HG03196 (cell line): ENCODE results near the gene SNED1.

Source experiments
- ATAC-seq: cut with Tn5 transposase; IDR thresholded peaks from one replicate; pipeline ENCODE4 v1.9.1; 2021; ENCODE audit not compliant: unreplicated experiment

The SNED1 gene

DNA sequence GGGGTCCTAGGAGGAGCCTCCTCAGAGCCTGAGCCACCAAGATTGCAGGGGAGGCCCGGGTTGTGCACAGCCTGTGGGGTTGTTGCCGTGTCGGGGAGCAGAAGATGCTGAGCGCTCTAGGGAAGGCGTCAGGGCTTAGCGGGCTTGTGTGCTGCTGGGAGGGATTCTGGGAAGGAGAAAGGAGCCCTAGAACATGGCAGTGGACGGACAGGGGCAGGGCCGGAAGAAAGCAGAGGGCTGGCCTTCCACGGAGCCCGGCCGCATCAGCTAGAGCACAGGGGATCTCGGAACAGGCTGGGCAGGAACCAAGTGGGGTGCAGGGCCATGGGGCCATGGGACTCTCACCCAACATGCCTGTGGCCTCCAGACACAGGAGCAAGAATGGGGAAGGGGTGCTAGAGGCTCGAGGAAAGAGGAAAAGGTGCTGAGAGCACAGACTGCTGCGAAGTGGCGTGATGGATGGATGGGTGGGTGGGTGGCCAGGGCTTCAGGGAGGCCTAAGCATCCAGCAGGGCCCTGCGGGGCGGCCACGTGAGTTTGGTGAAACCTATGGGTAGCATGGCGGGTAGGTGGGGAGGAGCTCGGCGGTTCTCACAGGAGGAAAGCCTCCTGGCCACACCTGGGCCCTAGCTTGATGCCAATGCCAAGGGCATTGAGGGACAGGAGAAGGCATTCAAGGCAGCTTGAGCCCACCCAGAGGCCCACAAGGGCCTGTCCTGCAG is 67.9 kb downstream of the SNED1 start:
- no peak for ATAC-seq

DNA sequence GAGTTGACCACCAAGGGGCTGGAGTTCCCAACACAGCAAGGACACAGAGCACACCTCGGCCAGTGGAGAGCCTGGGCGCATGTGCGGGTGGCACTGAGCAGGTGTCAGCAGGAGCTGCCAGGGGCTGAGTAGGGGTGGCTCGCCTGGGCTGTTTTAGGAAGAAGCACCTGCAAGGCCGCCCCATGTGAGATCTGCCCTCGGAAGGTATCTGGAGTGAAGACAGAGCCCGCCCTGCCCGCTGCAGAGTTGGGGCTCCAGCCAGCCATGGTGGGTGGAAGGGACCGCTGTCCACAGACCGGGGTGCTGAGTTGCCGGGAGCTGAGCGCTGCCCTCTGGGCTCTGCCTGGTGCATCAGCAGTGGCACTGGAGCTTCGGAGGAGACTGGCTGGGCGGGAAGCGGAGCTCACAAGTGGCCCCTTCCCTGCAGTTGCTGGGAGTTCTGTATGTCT is 68.5 kb downstream of the SNED1 start:
- no peak for ATAC-seq

DNA sequence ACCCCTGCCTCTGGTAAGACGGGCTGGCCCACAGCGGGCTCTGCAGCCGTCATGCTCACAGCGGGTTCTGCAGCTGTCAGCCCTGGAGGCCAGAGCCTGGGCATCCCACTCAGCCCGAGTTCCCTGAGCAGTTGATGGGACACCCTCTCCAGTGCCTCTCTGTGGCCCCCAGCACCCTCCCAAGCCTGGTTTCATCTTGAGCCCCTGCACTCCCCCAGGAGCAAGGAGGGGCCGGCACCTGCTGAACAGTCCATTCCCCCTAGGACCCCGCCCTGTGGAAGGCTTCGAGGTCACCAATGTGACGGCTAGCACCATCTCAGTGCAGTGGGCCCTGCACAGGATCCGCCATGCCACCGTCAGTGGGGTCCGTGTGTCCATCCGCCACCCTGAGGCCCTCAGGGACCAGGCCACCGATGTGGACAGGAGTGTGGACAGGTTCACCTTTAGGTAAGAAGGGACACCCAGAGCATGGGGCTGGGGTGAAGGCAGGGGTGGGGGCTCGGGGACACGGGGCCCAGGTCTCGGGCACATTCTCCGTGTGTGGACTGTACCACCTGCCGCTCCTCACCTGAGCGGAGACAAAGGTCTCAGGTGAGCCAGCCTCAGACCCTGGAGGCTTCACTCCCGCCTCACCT is 69.2 kb downstream of the SNED1 start:
- ATAC-seq: no peak

DNA sequence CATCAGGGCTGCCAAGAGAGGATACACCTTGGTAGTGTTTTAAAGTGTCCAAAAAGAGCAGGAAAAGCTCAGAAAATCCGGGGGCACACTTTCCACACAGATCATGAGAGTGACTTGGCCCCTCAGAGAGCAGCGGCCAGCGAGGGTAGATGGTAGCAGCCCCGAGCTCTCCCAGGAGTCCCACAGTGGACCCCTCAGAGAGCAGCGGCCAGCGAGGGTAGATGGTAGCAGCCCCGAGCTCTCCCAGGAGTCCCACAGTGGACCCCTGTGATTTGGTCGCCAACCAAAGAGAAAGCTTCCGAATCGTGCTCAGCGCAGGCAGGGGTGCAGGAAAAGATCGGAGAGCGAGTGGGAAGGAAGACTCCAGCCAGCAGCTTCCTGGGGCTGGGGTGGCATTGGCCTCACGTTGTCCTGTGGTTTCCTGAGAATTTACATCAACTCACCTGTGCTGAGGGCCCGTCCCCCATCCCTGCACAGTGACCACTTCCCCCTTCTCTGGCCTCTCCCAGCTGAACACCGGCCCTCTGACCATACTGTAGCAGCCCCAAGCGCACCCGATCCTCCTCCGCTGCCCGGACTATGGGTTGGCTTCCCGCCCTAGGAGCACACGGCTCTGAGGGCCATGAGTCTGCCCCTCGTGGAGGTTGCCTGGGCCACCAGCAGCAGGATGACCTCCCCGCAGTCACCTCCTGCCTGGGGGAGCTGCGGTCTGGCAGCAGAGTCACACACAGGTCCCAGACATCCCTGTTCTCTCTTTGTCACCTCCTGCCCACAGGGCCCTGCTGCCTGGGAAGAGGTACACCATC is 69.9 kb downstream of the SNED1 start:
- no peak for ATAC-seq

DNA sequence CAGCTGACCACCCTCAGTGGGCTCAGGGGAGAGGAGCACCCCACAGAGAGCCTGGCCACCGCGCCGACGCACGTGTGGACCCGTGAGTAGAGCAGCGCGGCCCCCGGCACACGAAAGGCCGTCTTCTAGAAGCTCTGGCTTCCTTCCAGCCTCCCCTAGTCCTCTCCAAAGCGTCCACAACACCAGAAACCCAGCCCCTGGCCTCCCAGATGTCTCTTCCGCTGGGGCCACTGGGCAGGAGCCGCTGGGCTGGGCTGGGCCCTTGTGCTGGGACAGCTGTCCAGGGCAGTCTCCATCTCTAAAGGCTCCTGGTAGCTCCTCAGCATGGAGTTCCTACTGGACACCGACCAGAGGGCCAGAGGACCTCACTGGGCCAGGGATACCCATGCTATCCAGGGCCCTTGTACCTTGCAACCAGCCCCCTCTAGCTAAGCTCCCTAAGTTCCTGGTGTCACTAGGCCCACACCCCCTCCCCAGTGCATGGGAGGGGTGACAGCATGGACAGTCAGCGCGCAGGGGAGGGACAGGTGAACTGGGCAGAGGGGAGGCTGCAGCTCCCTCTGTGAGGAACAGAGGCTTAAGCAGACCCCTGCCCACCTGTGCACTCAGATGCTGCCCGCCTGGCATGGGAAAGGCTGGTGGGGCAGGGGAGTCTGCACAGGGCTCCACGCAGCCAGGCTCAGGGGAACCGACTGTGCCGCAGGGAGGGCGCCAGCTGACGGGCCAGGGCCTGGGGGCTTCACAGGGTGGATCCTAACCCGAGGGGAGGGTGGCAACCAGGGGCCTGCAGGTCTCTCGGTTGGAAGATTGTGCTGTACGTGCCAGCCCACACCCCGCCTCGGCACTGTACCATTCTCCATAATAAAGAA is 70.8 kb downstream of the SNED1 start:
- no peak for ATAC-seq

DNA sequence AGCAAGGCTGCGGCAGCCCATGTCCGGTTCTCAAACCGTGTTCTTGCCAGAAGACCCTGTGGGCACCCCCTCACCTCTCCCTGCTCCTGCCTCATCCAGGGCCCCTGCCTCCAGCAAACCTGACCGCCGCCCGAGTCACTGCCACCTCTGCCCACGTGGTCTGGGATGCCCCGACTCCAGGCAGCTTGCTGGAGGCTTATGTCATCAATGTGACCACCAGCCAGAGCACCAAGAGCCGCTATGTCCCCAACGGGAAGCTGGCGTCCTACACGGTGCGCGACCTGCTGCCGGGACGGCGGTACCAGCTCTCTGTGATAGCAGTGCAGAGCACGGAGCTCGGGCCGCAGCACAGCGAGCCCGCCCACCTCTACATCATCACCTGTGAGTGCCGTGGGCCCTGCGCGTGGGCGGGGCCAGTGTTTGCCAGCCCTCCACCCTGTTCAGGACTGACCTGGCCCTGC is 71.4 kb downstream of the SNED1 start:
- ATAC-seq: no peak

DNA sequence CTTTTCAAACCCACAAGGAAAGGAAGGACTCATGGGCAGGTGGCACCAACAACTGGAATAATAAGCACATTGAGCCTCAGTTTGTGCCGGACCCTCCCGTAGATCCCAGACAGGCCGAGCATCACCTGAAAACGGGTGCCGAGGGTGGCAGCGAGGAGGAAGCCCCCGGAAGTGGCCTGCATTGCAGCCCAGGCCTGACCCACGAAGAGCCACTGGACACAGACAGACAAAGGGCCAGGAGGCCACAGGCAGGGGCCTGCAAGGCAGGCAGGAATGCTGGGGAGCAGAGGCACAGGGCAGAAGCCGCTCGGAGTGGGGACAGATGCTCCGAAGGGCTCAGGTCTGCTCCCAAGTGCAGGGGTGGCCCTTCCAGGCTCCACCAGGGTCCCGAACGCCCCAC is 71.9 kb downstream of the SNED1 start:
- ATAC-seq: no peak

DNA sequence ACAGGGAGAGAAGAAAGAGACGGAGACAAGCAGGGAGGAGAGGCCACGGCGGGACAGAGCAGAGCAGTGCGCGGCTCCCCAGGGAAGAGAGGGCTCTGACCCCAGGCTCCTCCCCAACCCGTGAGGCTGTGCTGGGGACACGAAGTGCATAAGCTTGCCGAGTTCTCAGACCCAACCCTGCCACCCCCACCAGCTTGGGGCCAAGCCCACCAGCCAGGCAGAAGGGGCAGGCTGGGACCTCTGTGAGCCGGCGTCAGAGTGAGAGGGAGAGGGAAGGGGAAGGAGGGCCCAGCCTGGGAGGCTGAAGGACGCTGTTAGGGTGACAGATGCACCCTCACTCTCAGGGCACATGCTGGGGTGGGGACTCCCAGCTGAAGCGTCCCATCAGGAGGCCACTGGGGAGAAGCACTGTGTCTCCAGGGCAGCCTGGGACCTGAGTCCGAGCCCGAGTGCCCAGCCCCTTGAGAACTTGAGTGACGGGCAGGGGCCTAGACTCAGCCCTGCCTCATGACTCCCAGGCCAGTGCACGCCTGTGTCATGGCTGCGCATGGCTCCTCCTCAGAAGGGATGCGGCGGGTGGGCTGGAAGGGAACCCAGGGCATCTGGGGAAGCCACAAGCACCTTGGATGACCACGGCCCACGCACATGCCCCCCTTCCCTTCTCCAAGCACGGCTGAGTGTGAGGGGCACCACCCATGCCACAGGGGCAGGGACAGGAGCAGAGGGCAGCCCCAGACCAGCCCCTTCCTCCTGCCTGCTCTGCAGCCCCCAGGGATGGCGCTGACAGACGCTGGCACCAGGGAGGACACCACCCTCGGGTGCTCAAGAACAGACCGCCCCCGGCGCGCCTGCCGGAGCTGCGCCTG is 72.6 kb downstream of the SNED1 start:
- ATAC-seq: no peak

DNA sequence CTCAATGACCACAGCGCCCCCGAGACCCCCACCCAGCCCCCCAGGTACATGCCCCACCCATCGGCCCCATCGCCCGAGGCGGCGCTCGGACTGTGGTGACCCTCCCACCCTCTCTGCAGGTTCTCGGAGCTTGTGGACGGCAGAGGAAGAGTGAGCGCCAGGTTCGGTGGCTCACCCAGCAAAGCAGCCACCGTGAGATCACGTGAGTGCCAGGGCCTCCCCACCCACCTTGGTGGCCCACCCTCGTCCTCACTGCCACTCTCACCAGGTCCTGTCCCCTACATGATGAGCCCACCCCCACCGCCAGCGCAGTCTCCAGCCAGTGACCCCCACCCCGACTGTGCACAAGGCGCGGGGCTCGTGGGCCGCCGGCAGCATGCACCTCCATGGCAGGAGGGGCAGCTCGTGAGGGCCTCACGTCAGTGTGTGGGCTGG is 73.3 kb downstream of the SNED1 start:
- no peak for ATAC-seq

DNA sequence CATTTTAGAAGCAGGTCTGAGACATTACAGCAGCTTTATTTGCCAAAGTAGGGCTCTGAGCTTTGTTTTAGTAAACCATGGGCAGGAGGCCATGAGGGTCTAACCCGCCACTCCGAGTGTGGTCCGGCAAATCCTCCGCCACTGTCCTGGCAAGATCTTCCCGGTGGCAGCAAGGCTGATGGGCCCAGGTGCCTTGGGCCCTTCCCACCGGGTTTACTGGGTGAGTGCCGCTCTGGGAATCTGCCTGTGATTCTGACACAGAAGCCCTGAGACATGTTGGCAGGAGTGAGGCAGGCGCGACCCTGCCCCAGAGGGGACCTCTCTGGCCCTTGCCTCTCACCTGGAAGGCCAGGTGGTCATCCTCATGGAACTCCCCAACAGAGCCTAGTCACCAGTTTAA is 73.7 kb downstream of the SNED1 start:
- no peak for ATAC-seq

DNA sequence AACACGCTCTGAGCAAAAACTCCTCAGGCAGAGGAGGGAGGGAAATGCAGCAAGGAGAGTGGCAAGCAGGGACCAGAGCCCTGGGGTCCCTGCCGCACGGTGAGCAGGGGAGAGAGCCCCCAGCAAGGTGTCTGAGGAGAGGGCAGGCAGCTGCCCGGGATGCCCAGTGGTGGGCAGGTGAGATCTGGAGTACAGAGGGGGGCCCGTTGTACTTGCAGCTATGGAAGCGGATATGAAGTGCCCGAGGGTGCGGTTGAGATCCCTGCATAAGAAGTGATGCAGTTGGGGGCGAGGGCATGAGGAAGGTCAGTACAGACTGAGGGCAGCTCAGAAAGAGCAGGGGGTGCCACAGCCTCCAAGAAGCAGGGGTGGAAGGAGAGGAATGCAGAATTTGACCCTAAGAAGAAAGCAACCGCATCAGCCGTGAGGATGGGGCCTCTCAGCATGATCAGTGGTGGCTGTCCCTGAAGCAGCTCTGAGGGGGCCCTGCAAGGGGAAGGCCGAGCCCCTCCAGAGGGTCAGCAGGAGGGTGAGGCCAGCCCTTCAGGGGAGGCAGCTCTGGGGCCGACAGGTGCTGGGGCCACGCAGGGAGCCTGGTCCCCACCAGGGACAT is 74.2 kb downstream of the SNED1 start:
- ATAC-seq: no peak

DNA sequence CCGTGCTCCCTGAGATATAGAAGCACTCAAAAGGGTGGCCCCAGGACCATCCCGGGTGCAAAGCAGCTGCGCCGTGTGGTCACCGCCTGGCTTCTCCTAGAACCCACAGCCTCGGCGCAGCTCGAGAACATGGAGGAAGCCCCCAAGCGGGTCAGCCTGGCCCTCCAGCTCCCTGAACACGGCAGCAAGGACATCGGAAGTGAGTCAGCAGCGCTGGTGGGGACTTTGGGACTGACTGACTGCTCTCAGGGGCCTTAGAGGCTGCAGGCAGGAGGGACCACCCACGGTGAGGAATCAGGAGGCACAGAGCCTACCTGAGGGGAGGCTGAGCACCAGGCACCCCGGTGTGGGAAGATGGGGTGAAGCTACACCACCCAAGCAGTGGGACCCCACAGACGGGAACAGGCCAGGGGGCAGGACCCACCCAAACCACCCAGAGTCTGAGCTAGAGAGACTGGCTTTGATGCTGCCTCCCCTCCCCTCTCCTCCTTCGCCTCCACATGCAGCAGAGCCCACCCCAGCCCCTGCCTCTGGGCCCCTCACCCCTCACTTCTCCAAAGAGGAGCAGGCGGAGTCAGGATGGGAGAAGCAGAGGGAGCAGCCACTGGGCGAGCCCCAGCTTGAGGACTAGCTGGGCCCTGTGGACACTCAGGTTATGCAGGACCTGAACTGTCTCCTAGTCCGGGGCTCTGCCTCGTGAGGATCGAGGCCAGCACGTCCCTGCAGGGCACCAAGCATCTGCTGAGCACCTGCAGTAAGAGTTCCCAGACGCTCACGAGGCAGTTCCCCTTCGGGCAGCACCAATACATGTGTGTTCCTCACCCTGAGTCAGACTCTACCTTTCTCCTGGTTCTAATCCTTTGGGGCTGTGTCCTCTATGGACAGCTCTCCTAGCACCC is 75.0 kb downstream of the SNED1 start:
- ATAC-seq: no peak

DNA sequence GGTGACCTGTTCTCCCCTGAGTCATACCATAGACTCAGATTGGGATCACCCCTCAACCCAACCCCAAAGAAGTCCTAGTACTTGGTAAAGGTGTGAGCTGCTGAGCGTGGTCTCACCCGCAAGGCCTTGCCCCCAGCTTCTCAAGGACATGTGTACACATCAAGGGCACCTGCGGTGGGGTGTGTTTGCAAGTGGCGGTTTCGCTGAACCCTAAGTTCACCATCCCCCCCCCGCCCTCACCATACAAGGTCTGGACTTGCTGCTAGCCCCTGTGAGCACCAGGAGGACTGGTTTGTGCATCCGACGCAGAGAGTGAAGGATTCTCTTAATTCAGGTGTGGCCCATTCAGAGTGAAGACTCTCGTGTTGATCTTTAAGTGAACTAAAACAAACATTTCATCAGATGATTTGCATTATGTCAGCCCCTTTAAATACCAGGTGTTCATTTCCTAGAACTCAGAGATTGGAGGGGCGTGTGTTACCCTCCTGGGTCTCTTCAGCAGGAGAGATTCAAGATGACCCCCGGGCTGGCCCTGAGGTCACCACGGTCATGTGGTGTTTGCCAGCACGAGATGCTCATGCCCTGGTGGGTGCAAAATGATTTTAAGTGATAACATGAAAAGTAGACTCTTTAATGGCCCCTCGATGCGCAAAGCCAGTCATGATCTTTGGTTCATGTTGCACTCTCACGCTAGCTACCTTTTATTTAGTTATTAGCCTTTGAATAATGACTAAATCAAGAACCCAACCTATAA is 75.8 kb downstream of the SNED1 start:
- no peak for ATAC-seq

DNA sequence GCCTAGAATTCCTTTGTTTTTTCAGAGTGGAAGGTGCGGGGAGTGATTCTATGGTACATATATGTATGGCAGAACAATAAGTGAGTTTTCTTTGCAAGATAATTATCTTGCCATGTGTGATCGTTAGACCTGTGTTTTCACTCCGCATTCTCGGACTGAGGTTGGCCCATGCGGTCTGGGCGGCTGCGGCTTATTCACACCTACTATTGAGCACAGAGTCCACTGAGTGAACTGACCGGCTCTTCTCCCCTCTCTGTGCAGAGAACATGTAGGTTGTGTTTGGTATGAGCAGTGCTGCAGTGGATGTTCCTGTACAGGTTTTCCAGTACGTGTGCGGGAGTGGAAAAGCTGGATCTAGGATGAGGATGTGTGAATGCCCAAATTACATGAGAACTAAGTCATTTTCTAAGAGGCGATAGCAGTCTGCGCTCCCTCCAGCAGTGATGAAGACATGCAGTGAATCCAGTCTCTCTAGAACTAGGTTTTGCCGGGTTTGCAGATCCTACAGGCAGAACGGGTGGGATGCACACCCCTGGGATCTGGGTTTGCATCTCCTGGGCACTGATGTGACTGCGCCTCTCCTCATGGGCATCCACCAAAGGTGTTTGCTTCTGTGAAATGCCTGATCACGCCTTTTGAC is 76.6 kb downstream of the SNED1 start:
- no peak for ATAC-seq

DNA sequence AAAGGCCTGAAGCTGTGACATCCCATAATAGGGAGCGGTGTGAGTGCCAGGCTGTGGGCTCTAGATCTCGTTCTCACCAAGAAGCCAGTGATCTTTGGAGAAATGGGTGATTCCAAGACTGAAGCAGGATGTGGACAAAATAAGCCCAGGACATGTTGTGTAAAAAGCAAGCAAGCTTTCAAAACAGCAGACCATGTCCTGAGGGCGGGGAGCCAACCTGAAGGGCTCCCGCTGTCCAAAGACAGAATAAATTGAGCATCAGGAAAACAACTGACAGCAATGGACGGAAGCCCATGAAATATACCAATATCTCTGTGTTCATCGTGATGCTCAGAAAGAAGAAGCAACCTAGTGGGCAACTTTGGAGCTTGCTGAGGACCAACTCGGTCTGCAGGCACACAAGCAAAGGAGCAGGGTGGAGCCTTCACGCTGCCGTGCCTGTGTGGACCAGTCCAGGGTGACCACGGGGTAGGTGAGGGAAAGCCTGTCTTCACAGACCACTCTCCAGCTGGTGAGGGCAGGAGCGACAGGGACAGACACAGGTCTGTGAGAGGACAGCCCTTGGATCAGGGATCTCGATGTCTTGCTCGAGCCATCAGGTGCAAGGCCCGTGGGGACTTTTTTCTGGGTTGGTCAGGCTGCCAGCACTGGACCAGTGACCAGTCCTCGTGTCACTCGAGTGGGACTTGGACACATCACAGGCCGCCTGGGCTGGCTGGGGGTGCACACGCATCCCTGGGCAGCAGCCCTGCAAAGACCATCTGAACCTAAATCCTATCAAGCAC is 82.2 kb downstream of the SNED1 start:
- ATAC-seq: no peak

DNA sequence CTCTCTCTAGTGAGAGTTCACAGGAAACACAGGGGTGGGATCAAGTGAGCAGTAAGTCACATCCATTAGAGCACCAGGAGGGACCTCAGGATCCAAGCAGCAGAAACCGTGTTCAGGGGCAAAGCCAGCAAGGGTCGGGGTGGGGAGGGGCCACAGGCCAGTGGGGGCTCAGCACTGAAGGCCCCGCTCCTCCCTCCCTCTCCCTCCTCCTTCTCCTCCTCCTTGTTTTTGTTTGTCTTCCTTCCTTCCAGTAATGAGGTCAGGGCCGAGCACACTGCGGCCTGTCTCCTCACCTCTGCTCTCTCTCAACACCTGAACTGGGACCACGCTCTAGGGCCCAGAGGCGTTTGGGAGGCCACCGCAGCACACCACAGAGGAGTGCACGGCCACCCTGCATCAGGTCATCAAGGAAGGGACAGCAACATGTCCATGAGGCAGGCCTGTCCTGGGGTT is 82.8 kb downstream of the SNED1 start:
- no peak for ATAC-seq
